Suppressor macrophage treated with lipopolysaccharide for 4 hours (primary cell): Measurements from ENCODE around the gene RASAL3.

Experiments used
- DNase-seq: peaks from one replicate; pipeline ENCODE4 v3.0.0-alpha.2; 2020

RASAL3 gene

GRCh38 chr19:15471639-15472101 is 7.3 kb upstream of the RASAL3 start:
- no peak for DNase-seq

- peak; percentile 43 for DNase-seq
These were observed 5.4 kb upstream of the RASAL3 start for GRCh38 chr19:15469513-15470297.

GRCh38 chr19:15468675-15469512 is 4.5 kb upstream of the RASAL3 start:
- no peak for DNase-seq

- no peak for DNase-seq
These were observed 3.4 kb upstream of the RASAL3 start for GRCh38 chr19:15467734-15468214.

GRCh38 chr19:15466851-15467733 is 2.7 kb upstream of the RASAL3 start:
- DNase-seq = peak; percentile 51

- peak; percentile 23 for DNase-seq
These were observed 428 bp downstream of the RASAL3 start for GRCh38 chr19:15463861-15464371.

GRCh38 chr19:15461694-15462093 is 2.6 kb downstream of the RASAL3 start:
- DNase-seq = no peak

- no peak for DNase-seq
These were observed 6.5 kb downstream of the RASAL3 start for GRCh38 chr19:15457701-15458484.

- DNase-seq = no peak
These were observed 7.3 kb downstream of the RASAL3 start for GRCh38 chr19:15456871-15457700.

- no peak for DNase-seq
These were observed 7.9 kb downstream of the RASAL3 start for GRCh38 chr19:15456441-15456840.

- no peak for DNase-seq
These were observed 8.3 kb downstream of the RASAL3 start for GRCh38 chr19:15455996-15456395.

- DNase-seq = no peak
These were observed 10.2 kb downstream of the RASAL3 start for GRCh38 chr19:15453906-15454860.

GRCh38 chr19:15453091-15453578 is 11.2 kb downstream of the RASAL3 start:
- no peak for DNase-seq

- peak; percentile 22 for DNase-seq
These were observed 12.0 kb downstream of the RASAL3 start for GRCh38 chr19:15452111-15453047.

- DNase-seq = no peak
These were observed 13.8 kb downstream of the RASAL3 start for GRCh38 chr19:15450528-15450890.

GRCh38 chr19:15449620-15450527 is 14.5 kb downstream of the RASAL3 start, which contains the start of gene WIZ:
Gene WIZ (minus strand): TSS chr19:15449956. CDS start chr19:15448307, 1,649 bp downstream.
- peak; percentile 83 for DNase-seq
